IPS-NIHi7 (cell line): ENCODE measurements around the gene SMIM10.
"Not testable (repeated sequence)": the region's sequence is repeated elsewhere in the genome, so short reads cannot be mapped to it uniquely, and the experiment has no call there.

Experiments used
- DNase-seq: peaks from one replicate; pipeline ENCODE4 v3.0.0; 2012; ENCODE audit warnings: mixed read lengths; ENCODE audit errors: extremely low spot score

The SMIM10 gene

GRCh38 chrX:135010921-135011320 lies 20.1 kb downstream of the SMIM10 start:
- no peak for DNase-seq

GRCh38 chrX:135015523-135016245 lies 24.9 kb downstream of the SMIM10 start:
- DNase-seq = no peak

- not testable (repeated sequence) for DNase-seq
Observed at GRCh38 chrX:135019890-135020289, 29.1 kb downstream of the SMIM10 start.

GRCh38 chrX:135023791-135024190 lies 33.0 kb downstream of the SMIM10 start:
- DNase-seq = not testable (repeated sequence)

- DNase-seq = no peak
Observed at GRCh38 chrX:135024526-135024925, 33.7 kb downstream of the SMIM10 start.

DNA sequence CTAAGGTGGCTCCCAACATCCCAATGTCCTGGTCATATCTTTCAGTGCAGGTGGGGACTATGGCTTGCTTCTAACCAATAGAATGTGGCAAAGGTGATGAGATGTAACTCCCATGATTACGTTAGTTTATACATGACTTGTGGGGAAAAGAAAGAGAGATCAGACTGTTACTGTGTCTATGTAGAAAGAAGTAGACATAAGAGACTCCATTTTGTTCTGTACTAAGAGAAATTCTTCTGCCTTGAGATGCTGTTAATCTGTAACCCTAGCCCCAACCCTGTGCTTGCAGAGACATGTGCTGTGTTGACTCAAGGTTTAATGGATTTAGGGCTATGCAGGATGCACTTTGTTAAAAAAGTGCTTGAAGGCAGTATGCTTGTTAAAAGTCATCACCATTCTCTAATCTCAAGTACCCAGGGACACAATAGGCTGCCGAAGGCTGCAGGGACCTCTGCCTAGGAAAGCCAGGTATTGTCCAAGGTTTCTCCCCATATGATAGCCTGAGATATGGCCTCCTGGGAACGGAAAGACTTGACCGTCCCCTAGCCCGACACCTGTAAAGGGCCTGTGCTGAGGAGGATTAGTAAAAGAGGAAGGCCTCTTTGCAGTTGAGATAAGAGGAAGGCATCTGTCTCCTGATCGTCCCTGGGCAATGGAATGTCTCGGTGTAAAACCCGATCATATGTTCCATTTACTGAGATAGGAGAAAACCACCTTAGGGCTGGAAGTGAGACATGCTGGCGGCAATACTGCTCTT lies 39.6 kb downstream of the SMIM10 start:
- not testable (repeated sequence) for DNase-seq

DNA sequence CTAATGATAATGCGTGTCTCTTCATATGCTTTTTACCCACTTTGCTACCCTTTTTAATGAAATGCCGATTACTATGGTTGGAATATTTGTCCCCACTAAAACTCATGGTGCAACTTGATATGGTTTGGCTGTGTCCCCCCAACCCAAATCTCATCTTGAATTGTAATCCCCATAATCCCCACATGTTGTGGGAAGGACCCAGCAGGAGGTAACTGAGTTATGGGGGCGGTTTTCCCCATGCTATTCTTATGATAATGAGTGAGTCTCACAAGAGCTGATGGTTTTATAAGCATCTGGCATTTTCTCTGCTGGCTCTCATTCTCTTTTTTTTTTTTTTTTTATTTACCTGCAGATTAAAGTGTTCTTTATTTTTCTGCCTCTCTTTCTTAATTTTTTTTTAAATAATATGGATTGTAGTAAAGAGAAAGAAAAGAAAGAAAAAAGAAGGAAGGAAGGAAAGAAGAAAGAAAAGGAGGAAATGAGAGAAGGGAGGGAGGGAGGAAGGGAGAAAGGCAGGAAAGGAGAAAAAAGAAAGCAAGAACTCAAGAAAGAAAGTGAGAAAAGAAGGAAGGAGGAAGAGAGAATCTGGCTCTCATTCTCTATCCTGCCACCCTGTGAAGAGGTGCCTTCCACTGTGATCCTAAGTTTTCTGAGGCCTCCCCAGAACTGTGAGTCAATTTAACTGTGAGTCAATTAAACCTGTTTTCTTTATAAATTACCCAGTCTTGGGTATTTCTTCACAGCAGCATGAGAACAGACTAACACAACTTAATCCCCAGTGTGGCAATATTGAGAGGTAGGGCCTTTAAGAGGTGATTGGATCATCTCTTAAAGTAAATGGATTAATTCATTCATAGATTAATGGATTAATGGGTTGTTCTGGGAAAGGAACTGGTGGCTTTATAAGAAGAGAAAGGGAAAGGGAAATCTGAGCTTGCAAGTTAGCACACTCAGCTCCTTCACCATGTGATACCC lies 50.6 kb downstream of the SMIM10 start:
- DNase-seq = not testable (repeated sequence)
